Peyer's patch (tissue), 4 donors: ENCODE results near the gene SEMA3A.
"Not testable (repeated sequence)": the region's sequence is repeated elsewhere in the genome, so short reads cannot be mapped to it uniquely, and the experiment has no call there.

ENCODE experiments used
- POLR2A ChIP-seq, 2 donors: fragments of 450-650 bp; IDR thresholded peaks; one replicate each; pipeline ENCODE4 v1.5.1; 2017; ENCODE audit warnings: antibody characterized with exemption in 2 of 2, mild to moderate bottlenecking in 2 of 2, moderate library complexity in 2 of 2
- TF ChIP-seq, protein P1 (sequence below), 6 experiments: fragments of 450-650 bp in 4 of 6; fragments of 200-600 bp in 2 of 6; sonication (generic) in 1 of 6; IDR thresholded peaks; one replicate each; pipeline ENCODE4 v1.5.1; 2017 to 2019; ENCODE audit warnings: antibody characterized with exemption in 6 of 6, mild to moderate bottlenecking in 3 of 6, moderate library complexity in 1 of 6

DNA sequence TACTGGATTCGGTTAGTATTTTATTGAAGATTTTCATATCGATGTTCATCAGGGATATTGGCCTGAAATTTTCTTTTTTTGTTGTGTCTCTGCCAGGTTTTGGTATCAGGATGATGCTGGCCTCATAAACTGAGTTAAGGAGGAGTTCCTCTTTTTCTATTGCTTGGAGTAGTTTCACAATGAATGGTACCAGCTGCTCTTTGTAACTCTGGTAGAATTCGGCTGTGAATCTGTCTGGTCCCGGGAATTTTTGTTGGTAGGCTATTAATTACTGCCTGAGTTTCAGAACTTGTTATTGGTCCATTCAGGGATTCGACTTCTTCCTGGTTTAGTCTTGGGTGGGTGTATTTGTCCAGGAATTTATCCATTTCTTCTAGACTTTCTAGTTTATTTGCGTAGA is 48.4 kb upstream of the SEMA3A start:
- TF ChIP-seq, protein P1, sequence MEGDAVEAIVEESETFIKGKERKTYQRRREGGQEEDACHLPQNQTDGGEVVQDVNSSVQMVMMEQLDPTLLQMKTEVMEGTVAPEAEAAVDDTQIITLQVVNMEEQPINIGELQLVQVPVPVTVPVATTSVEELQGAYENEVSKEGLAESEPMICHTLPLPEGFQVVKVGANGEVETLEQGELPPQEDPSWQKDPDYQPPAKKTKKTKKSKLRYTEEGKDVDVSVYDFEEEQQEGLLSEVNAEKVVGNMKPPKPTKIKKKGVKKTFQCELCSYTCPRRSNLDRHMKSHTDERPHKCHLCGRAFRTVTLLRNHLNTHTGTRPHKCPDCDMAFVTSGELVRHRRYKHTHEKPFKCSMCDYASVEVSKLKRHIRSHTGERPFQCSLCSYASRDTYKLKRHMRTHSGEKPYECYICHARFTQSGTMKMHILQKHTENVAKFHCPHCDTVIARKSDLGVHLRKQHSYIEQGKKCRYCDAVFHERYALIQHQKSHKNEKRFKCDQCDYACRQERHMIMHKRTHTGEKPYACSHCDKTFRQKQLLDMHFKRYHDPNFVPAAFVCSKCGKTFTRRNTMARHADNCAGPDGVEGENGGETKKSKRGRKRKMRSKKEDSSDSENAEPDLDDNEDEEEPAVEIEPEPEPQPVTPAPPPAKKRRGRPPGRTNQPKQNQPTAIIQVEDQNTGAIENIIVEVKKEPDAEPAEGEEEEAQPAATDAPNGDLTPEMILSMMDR (IDR thresholded peaks at IDR 0.05) = not testable (repeated sequence)
- not testable (repeated sequence) for TF ChIP-seq POLR2A (IDR thresholded peaks at IDR 0.05)
